ENCODE data around the gene P2RX4.

The P2RX4 gene

GRCh38 chr12:121239351-121240061, 29.6 kb downstream of the P2RX4 start:
- no peaks in the 10 kb centered on the region for H3K9me3 ChIP-seq (ENCODE audit: control insufficient read depth, insufficient read depth, low read length)
- no peaks in the 10 kb centered on the region for H3K9me2 ChIP-seq (replicated peaks; ENCODE audit: control insufficient read depth, low read length)
- no peak overlapping the region for H3K27ac ChIP-seq (ENCODE audit: low read depth, low read length)
- H3K4me2 ChIP-seq (ENCODE audit: low read length), result no peak overlapping the region
- H3K4me3 ChIP-seq (ENCODE audit: low read length), result no peak overlapping the region
- no peaks in the 10 kb centered on the region for H4K20me1 ChIP-seq (ENCODE audit: control insufficient read depth, insufficient read depth, low read depth, low read length)
- no peaks in the 10 kb centered on the region for H3K79me2 ChIP-seq (ENCODE audit: control insufficient read depth, low read length)
- H3K27me3 ChIP-seq (ENCODE audit: control insufficient read depth, low read length), result no peaks in the 10 kb centered on the region
- no peaks in the 10 kb centered on the region for H3F3A ChIP-seq (ENCODE audit: control insufficient read depth, insufficient read depth)
- peaks cover 14% of the 10 kb centered on the region; the same call in 1 of the 2 replicates for H3K36me3 ChIP-seq (ENCODE audit: control insufficient read depth, low read length)
- H3K4me1 ChIP-seq (ENCODE audit: control insufficient read depth, low read length), result no peaks in the 10 kb centered on the region
- TF ChIP-seq CTCF (IDR thresholded peaks at IDR 0.05; ENCODE audit: low read depth, low read length, poor library complexity, severe bottlenecking) (no peak), EZH2phosphoT487 (IDR thresholded peaks at IDR 0.05; ENCODE audit: borderline replicate concordance, low read length) (no peak)

- no peaks in the 10 kb centered on the region for H3K27me3 ChIP-seq (ENCODE audit: control insufficient read depth, low read length)
- no peaks in the 10 kb centered on the region for H3K9me3 ChIP-seq (ENCODE audit: control insufficient read depth, insufficient read depth, low read length)
- no peaks in the 10 kb centered on the region for H4K20me1 ChIP-seq (ENCODE audit: control insufficient read depth, insufficient read depth, low read depth, low read length)
- no peaks in the 10 kb centered on the region for H3F3A ChIP-seq (ENCODE audit: control insufficient read depth, insufficient read depth)
- no peak overlapping the region for H3K4me2 ChIP-seq (ENCODE audit: low read length)
- H3K36me3 ChIP-seq (ENCODE audit: control insufficient read depth, low read length), result peaks cover 18% of the 10 kb centered on the region; the same call in 1 of the 2 replicates
- no peaks in the 10 kb centered on the region for H3K79me2 ChIP-seq (ENCODE audit: control insufficient read depth, low read length)
- H3K9me2 ChIP-seq (replicated peaks; ENCODE audit: control insufficient read depth, low read length), result no peaks in the 10 kb centered on the region
- TF ChIP-seq EZH2phosphoT487 (IDR thresholded peaks at IDR 0.05; ENCODE audit: borderline replicate concordance, low read length) (no peak), CTCF (IDR thresholded peaks at IDR 0.05; ENCODE audit: low read depth, low read length, poor library complexity, severe bottlenecking) (no peak)
- no peak overlapping the region for H3K27ac ChIP-seq (ENCODE audit: low read depth, low read length)
- no peaks in the 10 kb centered on the region for H3K4me1 ChIP-seq (ENCODE audit: control insufficient read depth, low read length)
- no peak overlapping the region for H3K4me3 ChIP-seq (ENCODE audit: low read length)
Measured at GRCh38 chr12:121240062-121240420, 30.1 kb downstream of the P2RX4 start.

- no peaks in the 10 kb centered on the region for H3K9me2 ChIP-seq (replicated peaks; ENCODE audit: control insufficient read depth, low read length)
- no peak overlapping the region for H3K4me3 ChIP-seq (ENCODE audit: low read length)
- H3K27me3 ChIP-seq (ENCODE audit: control insufficient read depth, low read length), result no peaks in the 10 kb centered on the region
- peaks cover 22% of the 10 kb centered on the region; the same call in 1 of the 2 replicates for H3K36me3 ChIP-seq (ENCODE audit: control insufficient read depth, low read length)
- no peak overlapping the region for H3K27ac ChIP-seq (ENCODE audit: low read depth, low read length)
- H3K79me2 ChIP-seq (ENCODE audit: control insufficient read depth, low read length), result no peaks in the 10 kb centered on the region
- H3K4me1 ChIP-seq (ENCODE audit: control insufficient read depth, low read length), result no peaks in the 10 kb centered on the region
- H3F3A ChIP-seq (ENCODE audit: control insufficient read depth, insufficient read depth), result no peaks in the 10 kb centered on the region
- no peak overlapping the region for H3K4me2 ChIP-seq (ENCODE audit: low read length)
- H4K20me1 ChIP-seq (ENCODE audit: control insufficient read depth, insufficient read depth, low read depth, low read length), result no peaks in the 10 kb centered on the region
- no peak for TF ChIP-seq EZH2phosphoT487 (IDR thresholded peaks at IDR 0.05; ENCODE audit: borderline replicate concordance, low read length)
- no peak for TF ChIP-seq CTCF (IDR thresholded peaks at IDR 0.05; ENCODE audit: low read depth, low read length, poor library complexity, severe bottlenecking)
- no peaks in the 10 kb centered on the region for H3K9me3 ChIP-seq (ENCODE audit: control insufficient read depth, insufficient read depth, low read length)
Measured at GRCh38 chr12:121240484-121241101, 30.7 kb downstream of the P2RX4 start.
